Adipocyte (in vitro differentiated cells): ENCODE results near the gene PFDN6.
"Not testable (repeated sequence)": the region's sequence is repeated elsewhere in the genome, so short reads cannot be mapped to it uniquely, and the experiment has no call there.

Experiments used
- DNase-seq: peaks from one replicate; pipeline ENCODE4 v3.0.0-alpha.2; 2015; ENCODE audit warnings: low read depth
- H3K27me3 ChIP-seq: replicated peaks from 2 replicates; pipeline ENCODE4 v1.7.0; 2013; ENCODE audit warnings: mild to moderate bottlenecking, low read length, moderate library complexity; ENCODE audit not compliant: control insufficient read depth, insufficient read depth
- H3K36me3 ChIP-seq: 2 replicates; pipeline ENCODE4 v1.7.0; 2013; ENCODE audit warnings: low read length, mild to moderate bottlenecking, moderate library complexity; ENCODE audit not compliant: control insufficient read depth, insufficient read depth, severe bottlenecking
- H3K4me1 ChIP-seq: 2 replicates; pipeline ENCODE4 v1.7.0; 2013; ENCODE audit warnings: mild to moderate bottlenecking, low read length, moderate library complexity; ENCODE audit not compliant: control insufficient read depth, insufficient read depth
- H3K4me3 ChIP-seq: 2 replicates; pipeline ENCODE4 v1.7.0; 2013; ENCODE audit warnings: mild to moderate bottlenecking, low read length, moderate library complexity
- H3K9ac ChIP-seq: 2 replicates; pipeline ENCODE4 v1.7.0; 2013; ENCODE audit warnings: mild to moderate bottlenecking, low read length, moderate library complexity
- H3K9me3 ChIP-seq: 2 replicates; pipeline ENCODE4 v1.7.0; 2013; ENCODE audit warnings: mild to moderate bottlenecking, low read length, moderate library complexity; ENCODE audit not compliant: control insufficient read depth

PFDN6 gene

DNA sequence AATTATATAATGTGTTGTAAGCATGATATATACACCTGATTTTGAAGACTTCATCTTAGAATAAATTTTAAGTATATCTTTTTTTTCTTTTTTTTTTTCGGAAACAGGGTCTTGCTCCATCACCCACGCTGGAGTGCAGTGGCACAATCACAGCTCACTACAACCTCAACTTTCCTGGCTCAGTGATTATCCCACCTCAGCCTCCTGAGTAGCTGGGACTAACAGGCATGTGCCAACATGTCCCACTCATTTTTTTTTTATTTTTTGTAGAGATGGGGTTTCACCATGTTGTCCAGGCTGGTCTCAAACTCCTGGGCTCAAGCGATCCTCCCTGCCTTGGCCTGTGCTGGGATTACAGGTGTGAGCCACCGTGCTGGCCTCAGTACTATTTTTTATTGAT, 34.8 kb upstream of the PFDN6 start:
- Histone ChIP-seq H3K36me3 (peaks cover 30% of the 10 kb centered on the region), H3K9me3 (no peaks in the 10 kb centered on the region)
- no peak for DNase-seq

DNA sequence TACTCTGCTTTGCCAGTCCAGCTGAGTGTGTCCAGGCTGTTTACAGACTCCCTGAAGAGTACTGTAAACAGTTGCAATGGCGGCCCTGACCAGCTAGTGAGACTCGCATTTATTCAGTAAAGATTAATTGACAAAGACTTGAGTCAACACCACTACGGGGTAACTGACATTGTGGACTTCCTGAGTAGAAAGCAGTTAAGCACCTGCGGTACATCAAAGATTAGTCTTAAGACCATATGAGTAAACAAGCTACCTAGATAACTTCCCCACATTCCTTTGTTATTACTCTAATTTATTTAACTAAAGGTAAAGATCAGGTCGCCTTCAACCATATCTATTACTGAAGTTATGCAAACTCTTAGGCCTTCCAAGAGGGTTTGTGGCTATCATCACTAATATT, 30.4 kb upstream of the PFDN6 start:
- Histone ChIP-seq H3K36me3 (peaks cover 53% of the 10 kb centered on the region), H3K4me1 (peaks cover 7% of the 10 kb centered on the region), H3K27me3 (no peaks in the 10 kb centered on the region), H3K4me3 (no peak overlapping the region), H3K9me3 (no peaks in the 10 kb centered on the region), H3K9ac (no peak overlapping the region)
- no peak for DNase-seq

More for the DNA sequence above, 34.8 kb upstream of the PFDN6 start:
- peaks cover 33% of the 10 kb centered on the region for H3K4me1 ChIP-seq
- no peaks in the 10 kb centered on the region for H3K27me3 ChIP-seq
- no peak overlapping the region for H3K4me3 ChIP-seq
- H3K9ac ChIP-seq = no peak overlapping the region

DNA sequence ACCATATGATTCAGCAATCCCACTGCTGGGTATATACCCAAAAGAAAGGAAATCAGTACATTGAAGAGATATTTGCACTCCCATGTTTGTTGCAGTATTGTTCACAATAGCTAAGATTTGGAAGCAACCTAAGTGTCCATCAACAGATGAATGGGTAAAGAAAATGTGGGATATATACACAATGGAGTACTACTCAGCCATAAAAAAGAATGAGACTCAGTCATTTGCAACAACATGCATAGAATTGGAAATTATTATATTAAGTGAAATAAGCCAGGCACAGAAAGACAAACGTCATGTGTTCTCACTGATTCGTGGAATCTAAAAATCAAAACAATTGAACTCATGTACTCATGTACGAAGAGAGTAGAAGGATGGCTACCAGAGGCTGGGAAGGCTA, 26.9 kb upstream of the PFDN6 start:
- H3K9ac ChIP-seq, H3K27me3 ChIP-seq, DNase-seq, H3K4me1 ChIP-seq, H3K9me3 ChIP-seq, H3K4me3 ChIP-seq: not testable (repeated sequence)
- peaks cover 75% of the 10 kb centered on the region for H3K36me3 ChIP-seq

DNA sequence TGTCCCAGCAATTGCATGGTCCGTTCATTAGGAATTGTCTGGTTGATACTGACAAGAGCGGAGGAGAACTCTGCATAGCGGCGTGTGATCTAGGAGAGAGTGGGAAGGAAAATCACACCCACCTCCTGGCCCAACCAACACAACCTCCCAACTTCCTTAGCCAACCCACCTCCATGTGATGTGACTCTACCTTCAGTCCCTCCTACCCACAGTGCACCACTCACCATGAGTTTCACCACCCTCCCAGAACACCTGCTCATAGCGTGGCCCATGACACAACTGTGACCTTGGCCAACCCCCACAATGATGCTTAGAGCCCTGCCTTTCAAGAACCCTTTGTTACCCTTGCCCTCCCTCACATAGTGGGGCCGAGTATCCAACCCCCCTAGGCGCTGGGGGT, 25.4 kb upstream of the PFDN6 start:
- no peak overlapping the region for H3K4me3 ChIP-seq
- no peaks in the 10 kb centered on the region for H3K27me3 ChIP-seq
- no peaks in the 10 kb centered on the region for H3K9me3 ChIP-seq
- peaks cover 7% of the 10 kb centered on the region for H3K4me1 ChIP-seq
- H3K9ac ChIP-seq = no peak overlapping the region
- peaks cover 82% of the 10 kb centered on the region for H3K36me3 ChIP-seq
- DNase-seq = no peak

DNA sequence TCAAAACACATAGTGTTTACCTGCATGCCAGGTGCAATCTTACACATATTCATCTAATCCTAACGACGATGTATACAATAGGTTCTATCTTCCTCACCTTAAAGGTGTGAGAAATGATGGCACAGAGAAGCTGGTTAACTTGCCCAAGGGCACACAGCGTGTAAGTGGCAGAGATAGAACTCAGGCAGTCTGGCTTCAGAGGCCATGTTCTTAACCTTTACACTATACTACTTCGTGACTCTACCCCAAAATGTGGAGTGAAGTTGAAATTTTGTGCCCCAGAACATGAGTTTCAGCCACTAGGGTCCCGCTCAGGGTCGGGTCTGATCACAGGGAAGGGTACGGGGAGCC, 18.3 kb upstream of the PFDN6 start:
- Histone ChIP-seq H3K9ac (peak overlapping the region; percentile 98), H3K4me3 (peak overlapping the region; percentile 87), H3K27me3 (no peaks in the 10 kb centered on the region), H3K9me3 (no peaks in the 10 kb centered on the region), H3K36me3 (peaks cover 69% of the 10 kb centered on the region), H3K4me1 (peaks cover 38% of the 10 kb centered on the region)
- no peak for DNase-seq

DNA sequence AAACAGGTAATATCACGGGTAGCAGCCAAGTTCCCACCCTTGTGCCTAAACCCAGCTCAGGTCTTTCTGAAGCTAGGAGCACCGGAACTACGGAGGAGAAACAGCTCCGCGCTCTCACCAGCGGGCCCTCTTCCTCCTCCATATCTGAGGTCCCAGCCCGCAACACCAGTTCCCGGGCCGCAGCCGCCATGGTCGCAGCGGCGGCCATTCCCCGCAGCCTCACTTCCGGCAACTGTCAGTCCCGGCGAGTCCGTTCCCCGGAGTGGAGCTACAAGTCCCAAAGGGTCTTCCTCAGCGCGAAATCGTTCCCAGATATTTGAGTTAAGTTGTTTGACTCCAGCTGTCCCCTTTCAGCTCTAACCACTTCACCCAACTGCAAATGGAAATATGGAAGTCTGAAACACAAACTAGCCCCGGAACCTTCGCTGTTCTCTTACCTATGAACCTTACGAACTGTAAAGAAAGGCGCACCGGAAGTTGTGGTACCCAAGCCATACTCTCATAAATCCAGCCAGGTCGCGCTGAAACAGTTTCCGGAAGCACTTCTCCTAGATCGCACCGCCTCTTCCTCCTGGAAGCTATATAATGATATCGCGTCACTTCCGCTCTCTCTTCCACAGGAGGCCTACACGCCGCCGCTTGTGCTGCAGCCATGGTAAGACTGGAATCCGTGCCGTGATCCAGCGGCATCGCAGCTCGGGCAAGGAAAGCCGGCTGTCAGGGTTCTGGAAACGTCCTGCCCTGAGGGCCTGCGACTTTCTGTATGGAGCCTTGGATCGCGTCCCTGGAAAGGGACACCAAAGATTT, 17.7 kb upstream of the PFDN6 start, which contains the start of the genes RPS18 and VPS52:
RPS18 (plus strand) TSS at position 608 of the 807 bp plus-strand sequence; CDS start at position 653, 45 bp downstream.
VPS52 (minus strand) TSS at position 409 of the 807 bp plus-strand sequence; CDS start at position 208, 201 bp downstream.
- DNase-seq = peak; percentile 100
- no peaks in the 10 kb centered on the region for H3K9me3 ChIP-seq

DNA sequence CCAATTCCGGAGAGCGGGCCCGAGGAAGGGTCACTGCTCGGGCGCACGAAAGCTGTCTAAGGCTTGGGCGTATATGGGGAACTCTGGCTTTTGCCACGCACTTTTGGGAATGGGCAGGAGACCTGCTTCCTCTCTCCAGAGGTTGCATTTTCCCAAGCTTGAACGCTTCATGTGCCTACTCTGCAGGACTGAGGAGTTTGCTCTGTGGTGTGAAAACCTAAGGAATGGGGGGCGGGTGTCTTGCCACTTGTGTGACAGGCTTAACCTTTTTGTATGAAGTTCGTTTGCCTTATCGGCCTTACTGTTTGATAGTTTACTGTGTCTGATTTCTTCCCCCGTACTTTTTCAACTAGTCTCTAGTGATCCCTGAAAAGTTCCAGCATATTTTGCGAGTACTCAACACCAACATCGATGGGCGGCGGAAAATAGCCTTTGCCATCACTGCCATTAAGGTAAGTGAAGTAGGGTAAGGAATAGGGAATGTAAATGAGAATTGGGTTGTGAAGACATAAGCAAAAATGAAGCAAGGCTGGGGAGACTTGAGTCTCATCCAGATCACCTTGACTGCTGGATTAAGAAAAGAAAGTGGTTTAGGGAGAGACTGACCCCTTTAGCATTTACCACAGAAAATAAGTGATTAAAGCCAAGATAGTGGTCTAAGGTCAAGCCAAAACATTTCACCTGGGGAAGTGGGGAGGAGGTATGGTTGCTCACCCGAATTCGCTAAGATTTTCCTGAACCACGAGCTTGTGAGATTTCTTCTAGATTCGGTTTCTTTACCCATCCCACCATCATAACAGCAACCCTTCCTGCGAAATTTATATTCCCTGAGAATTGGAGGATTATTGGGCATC, 16.9 kb upstream of the PFDN6 start:
- H3K9ac ChIP-seq = peak overlapping the region; percentile 98
- H3K36me3 ChIP-seq = peaks cover 61% of the 10 kb centered on the region
- DNase-seq = no peak
- H3K9me3 ChIP-seq = no peaks in the 10 kb centered on the region
- H3K4me3 ChIP-seq = peak overlapping the region; percentile 87
- peaks cover 46% of the 10 kb centered on the region for H3K4me1 ChIP-seq
- H3K27me3 ChIP-seq = no peaks in the 10 kb centered on the region

More for the DNA sequence above, 17.7 kb upstream of the PFDN6 start, which contains the start of the genes RPS18 and VPS52:
- no peaks in the 10 kb centered on the region for H3K27me3 ChIP-seq
- peak within 1 kb of the TSS; percentile 87 for H3K4me3 ChIP-seq
- H3K36me3 ChIP-seq = peaks cover 69% of the 10 kb centered on the region
- peaks cover 44% of the 10 kb centered on the region for H3K4me1 ChIP-seq
- H3K9ac ChIP-seq = peak within 1 kb of the TSS; percentile 98

DNA sequence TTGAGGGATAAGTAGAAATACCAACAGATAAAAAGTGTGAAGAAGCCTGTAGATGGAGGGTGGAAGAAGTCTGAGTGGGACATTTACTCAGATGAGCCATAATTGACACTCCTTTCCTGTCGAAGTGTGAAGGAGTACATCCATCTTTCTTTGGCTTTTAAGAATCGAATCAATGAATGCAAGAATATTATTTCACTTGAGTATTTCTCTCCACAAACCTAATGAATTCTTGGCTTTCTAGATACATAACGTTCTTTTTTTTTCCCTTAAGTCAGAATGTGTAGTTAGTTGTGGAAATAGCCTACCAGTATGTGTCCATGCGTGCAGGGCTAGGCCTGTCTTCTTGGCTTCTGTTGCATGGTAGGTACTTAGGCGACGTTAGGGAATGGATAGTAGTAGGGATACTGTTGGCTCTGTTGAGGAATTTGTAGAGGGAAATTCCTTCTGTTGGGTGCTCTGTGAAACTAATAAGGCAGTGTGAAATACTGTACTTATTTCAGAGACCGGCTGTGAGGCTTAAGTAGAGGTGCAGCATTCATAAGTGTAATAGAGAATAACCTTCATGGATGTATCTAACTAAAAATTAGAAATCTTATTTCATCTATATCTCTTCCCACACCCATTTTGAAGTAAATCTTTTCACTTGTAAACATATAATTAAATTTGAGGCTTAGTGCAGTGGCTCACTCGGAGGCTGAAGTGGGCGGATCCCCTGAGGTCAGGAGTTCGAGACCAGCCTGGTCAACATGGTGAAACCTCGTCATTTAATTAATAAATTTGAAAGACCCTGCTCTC, 16.1 kb upstream of the PFDN6 start:
- H3K4me1 ChIP-seq = peaks cover 46% of the 10 kb centered on the region
- peak overlapping the region; percentile 87 for H3K4me3 ChIP-seq
- H3K9ac ChIP-seq = peak overlapping the region; percentile 98
- no peak for DNase-seq
- no peaks in the 10 kb centered on the region for H3K9me3 ChIP-seq
- H3K36me3 ChIP-seq = peaks cover 53% of the 10 kb centered on the region
- H3K27me3 ChIP-seq = no peaks in the 10 kb centered on the region

DNA sequence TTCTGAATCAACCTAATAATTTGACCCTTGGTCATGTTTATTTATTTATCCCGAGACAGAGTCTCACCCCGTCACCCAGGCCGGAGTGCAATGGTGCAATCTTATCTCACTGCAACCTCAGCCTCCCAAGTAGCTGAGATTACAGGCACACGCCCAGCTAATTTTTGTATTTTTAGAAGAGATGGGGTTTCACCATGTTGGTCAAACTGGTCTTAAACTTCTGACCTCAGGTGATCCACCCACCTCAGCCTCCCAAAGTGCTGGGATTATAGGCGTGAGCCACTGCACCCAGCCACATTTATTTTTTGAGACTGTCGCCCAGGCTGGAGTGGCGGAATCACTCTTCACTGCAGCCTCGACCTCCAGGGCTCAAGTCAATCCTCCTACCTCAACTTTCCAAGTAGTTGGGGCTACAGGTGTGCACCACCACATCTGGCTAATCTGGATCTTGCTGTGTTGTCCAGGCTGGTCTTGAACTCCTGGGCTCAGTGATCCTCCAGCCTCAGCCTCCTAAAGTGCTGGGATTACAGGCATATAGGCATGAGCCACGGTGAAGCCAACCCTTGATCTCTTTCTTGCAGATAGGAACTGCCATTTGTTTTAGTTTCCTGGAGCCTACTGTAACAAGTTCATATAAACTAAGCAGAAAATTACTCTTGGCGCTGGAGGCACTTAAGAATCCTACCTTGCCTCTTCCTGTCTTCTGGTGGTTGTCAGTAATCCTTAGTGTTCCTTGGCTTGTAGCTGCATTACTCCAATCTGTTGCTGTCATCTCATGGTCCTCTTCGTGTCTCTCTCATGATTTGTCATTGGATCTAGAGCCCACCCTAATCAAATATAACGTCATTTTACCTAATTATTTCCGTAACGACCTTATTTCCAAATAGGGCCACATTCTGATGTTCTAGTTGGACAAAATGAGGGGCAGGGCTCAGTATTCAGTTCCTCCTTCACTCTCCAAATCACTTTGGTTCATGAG, 15.2 kb upstream of the PFDN6 start:
- Histone ChIP-seq H3K9ac (peak overlapping the region; percentile 98), H3K4me1 (peaks cover 46% of the 10 kb centered on the region), H3K36me3 (peaks cover 50% of the 10 kb centered on the region), H3K27me3 (no peaks in the 10 kb centered on the region), H3K4me3 (peak overlapping the region; percentile 87), H3K9me3 (no peaks in the 10 kb centered on the region)
- DNase-seq = no peak
